ENCODE results near the gene PYCR2. TPM values are rescaled to one million over a fixed set of nuclear protein-coding genes. Genes with fewer than 3 reads are reported as not detected.

The PYCR2 gene
- polyA plus RNA-seq, 2 of the 4 experiments (the other 2 are of a cell fraction) = 45.4 to 50.5 TPM

- Histone ChIP-seq H3K9me3 (no peaks in the 10 kb centered on the region), H3K4me3 (no peak overlapping the region), H3K4me2 (peak overlapping the region; percentile 89), H3K4me1 (peaks cover 22% of the 10 kb centered on the region), H3K27ac (peak overlapping the region in 1 of 2 experiments; percentile 99; a peak in 1 of 6 replicates)
- TF ChIP-seq ZNF302 (CRISPR knock-in tag; IDR thresholded peaks at IDR 0.05) (no peak), ESRRA (IDR thresholded peaks at IDR 0.05; ENCODE audit: borderline replicate concordance, low read length) (no peak), RNF2 (IDR thresholded peaks at IDR 0.05; ENCODE audit: borderline replicate concordance, low read depth) (no peak), CBX8 (IDR thresholded peaks at IDR 0.05) (no peak), PBX3 (IDR thresholded peaks at IDR 0.05) (no peak)
- FAIRE-seq (no peak), ATAC-seq (no peak), DNase-seq (ENCODE audit: low read depth in 1 of 2, low spot score in 1 of 2) (no peak)
- 90% methylated on average over 17 of the region's 23 CpGs for WGBS (ENCODE audit: missing lambda C conversion rate)
- POLR2A ChIA-PET = no interaction called here
- CTCF ChIA-PET = interaction anchor here (0.5 to 6.2 kb wide), 15 partner anchors 9 to 652 kb away, joined by 3 to 54 read pairs (median 4); partner anchors contain the start of gene EPHX1
Observed at GRCh38 chr1:225921734-225922709, 2.0 kb downstream of the PYCR2 start.

- TF ChIP-seq E2F6 (IDR thresholded peaks at IDR 0.05; ENCODE audit: borderline replicate concordance, low read depth) (no peak), HOXB13 (CRISPR knock-in tag; IDR thresholded peaks at IDR 0.05; ENCODE audit: low read depth) (no peak), FOXS1 (CRISPR knock-in tag; IDR thresholded peaks at IDR 0.05) (no peak), NFE2L2 (conservative IDR thresholded peaks at IDR 0.05; ENCODE audit: low read length) (no peak), CTCF (IDR thresholded peaks at IDR 0.05) (no peak), HOXB5 (CRISPR knock-in tag; IDR thresholded peaks at IDR 0.05) (no peak), ZFP36 (IDR thresholded peaks at IDR 0.05; ENCODE audit: borderline replicate concordance, partially characterized antibody) (no peak), ESRRA (IDR thresholded peaks at IDR 0.05; ENCODE audit: borderline replicate concordance, low read length) (no peak), BHLHE40 (IDR thresholded peaks at IDR 0.05; ENCODE audit: low read depth, low read length) (no peak), KDM1A (IDR thresholded peaks at IDR 0.05; ENCODE audit: low read depth) (no peak), PHF8 (IDR thresholded peaks at IDR 0.05; ENCODE audit: borderline replicate concordance, low read depth) (no peak), EP300 (IDR thresholded peaks at IDR 0.05) (no peak), CHD4 (IDR thresholded peaks at IDR 0.05; ENCODE audit: borderline replicate concordance) (no peak), CHD2 (IDR thresholded peaks at IDR 0.05; ENCODE audit: low read length, partially characterized antibody) (no peak), POLR2AphosphoS2 (conservative IDR thresholded peaks at IDR 0.05; ENCODE audit: low read length) (no peak), CEBPB (IDR thresholded peaks at IDR 0.05) (no peak), REST (IDR thresholded peaks at IDR 0.05) (no peak), HOXA7 (CRISPR knock-in tag; IDR thresholded peaks at IDR 0.05) (no peak), RFX5 (IDR thresholded peaks at IDR 0.05) (no peak), MYC (IDR thresholded peaks at IDR 0.05; ENCODE audit: borderline replicate concordance, low read length) (no peak)
- Histone ChIP-seq H3K4me1 (peaks cover 21% of the 10 kb centered on the region), H3K4me2 (no peak overlapping the region), H3K9me3 (no peaks in the 10 kb centered on the region), H3K4me3 (no peak overlapping the region), H3K27ac (no peak overlapping the region)
- no peak for DNase-seq (ENCODE audit: low read depth in 1 of 2, low spot score in 1 of 2)
- ChIA-PET CTCF (interaction anchor here (1.3 to 10.9 kb wide), 4 partner anchors 8 to 447 kb away, joined by 4 to 196 read pairs (median 30); no protein-coding TSS in a partner anchor), POLR2A (no interaction called here)
- FAIRE-seq = no peak
- 73% methylated on average over 5 of the region's 5 CpGs for WGBS (ENCODE audit: missing lambda C conversion rate)
- no peak for ATAC-seq
Observed at GRCh38 chr1:225919906-225920305, 4.1 kb downstream of the PYCR2 start.

Data from A549 (cell line).